ENCODE measurements around the gene RPS29.

DNA sequence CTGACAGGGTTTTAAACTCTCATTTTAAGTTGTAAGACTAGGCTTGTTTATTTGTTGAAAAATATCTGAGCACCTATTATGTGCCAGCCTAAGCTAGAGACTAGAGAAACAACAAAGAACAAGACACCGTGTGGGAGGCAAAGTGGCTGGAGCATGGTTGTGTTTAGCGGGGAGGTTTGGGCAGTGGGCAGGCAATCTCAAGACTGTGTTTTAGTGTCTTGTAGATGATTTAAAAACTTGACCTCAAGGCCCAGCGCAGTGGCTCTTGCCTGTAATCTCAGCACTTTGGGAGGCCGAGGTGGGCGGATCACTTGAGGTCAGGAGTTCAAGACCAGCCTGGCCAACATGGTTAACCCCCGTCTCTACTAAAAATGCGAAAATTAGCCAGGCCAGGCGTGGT is 26.5 kb upstream of the RPS29 start:
- TF ChIP-seq EZH2 (IDR thresholded peaks at IDR 0.05) = no peak
- no peak for TF ChIP-seq POLR2AphosphoS5 (IDR thresholded peaks at IDR 0.05; ENCODE audit: borderline replicate concordance, low read depth, low read length)

Measured in SK-N-MC (cell line).